HG03354 (cell line): ENCODE measurements around the gene GAGE12F.
"Not testable (repeated sequence)": the region's sequence is repeated elsewhere in the genome, so short reads cannot be mapped to it uniquely, and the experiment has no call there.

ENCODE experiments used
- ATAC-seq: cut with Tn5 transposase; IDR thresholded peaks from one replicate; pipeline ENCODE4 v1.9.1; 2021; ENCODE audit warnings: mild to moderate bottlenecking; ENCODE audit not compliant: unreplicated experiment, poor library complexity, severe bottlenecking

GAGE12F gene, protein sequence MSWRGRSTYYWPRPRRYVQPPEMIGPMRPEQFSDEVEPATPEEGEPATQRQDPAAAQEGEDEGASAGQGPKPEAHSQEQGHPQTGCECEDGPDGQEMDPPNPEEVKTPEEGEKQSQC

DNA sequence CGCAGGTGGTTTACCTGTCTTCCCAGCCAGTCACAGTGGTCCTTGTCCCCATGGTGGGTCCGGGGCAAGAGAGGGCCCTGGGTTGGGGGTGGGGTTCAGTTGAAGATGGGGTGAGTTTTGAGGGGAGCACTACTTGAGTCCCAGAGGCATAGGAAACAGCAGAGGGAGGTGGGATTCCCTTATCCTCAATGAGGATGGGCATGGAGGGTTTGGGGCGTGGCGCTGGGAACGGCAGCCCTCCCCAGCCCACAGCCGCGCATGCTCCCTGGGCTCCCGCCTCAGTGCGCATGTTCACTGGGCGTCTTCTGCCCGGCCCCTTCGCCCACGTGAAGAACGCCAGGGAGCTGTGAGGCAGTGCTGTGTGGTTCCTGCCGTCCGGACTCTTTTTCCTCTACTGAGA lies at the start of gene GAGE12F:
TSS of gene GAGE12F (plus strand) at position 301 of the 400 bp plus-strand sequence. CDS start 1,155 bp downstream, outside the sequence.
- ATAC-seq = not testable (repeated sequence)

DNA sequence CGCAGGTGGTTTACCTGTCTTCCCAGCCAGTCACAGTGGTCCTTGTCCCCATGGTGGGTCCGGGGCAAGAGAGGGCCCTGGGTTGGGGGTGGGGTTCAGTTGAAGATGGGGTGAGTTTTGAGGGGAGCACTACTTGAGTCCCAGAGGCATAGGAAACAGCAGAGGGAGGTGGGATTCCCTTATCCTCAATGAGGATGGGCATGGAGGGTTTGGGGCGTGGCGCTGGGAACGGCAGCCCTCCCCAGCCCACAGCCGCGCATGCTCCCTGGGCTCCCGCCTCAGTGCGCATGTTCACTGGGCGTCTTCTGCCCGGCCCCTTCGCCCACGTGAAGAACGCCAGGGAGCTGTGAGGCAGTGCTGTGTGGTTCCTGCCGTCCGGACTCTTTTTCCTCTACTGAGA lies 28.8 kb upstream of the GAGE12F start, which contains the start of gene GAGE12C:
TSS of gene GAGE12C (plus strand) at position 301 of the 400 bp plus-strand sequence. CDS start 1,155 bp downstream, outside the sequence.
- not testable (repeated sequence) for ATAC-seq

DNA sequence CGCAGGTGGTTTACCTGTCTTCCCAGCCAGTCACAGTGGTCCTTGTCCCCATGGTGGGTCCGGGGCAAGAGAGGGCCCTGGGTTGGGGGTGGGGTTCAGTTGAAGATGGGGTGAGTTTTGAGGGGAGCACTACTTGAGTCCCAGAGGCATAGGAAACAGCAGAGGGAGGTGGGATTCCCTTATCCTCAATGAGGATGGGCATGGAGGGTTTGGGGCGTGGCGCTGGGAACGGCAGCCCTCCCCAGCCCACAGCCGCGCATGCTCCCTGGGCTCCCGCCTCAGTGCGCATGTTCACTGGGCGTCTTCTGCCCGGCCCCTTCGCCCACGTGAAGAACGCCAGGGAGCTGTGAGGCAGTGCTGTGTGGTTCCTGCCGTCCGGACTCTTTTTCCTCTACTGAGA lies 19.2 kb upstream of the GAGE12F start, which contains the start of gene GAGE12D:
TSS of gene GAGE12D (plus strand) at position 301 of the 400 bp plus-strand sequence. CDS start 1,155 bp downstream, outside the sequence.
- ATAC-seq = not testable (repeated sequence)

DNA sequence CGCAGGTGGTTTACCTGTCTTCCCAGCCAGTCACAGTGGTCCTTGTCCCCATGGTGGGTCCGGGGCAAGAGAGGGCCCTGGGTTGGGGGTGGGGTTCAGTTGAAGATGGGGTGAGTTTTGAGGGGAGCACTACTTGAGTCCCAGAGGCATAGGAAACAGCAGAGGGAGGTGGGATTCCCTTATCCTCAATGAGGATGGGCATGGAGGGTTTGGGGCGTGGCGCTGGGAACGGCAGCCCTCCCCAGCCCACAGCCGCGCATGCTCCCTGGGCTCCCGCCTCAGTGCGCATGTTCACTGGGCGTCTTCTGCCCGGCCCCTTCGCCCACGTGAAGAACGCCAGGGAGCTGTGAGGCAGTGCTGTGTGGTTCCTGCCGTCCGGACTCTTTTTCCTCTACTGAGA lies 9.7 kb upstream of the GAGE12F start, which contains the start of gene GAGE12E:
TSS of gene GAGE12E (plus strand) at position 301 of the 400 bp plus-strand sequence. CDS start 1,155 bp downstream, outside the sequence.
- ATAC-seq = not testable (repeated sequence)

DNA sequence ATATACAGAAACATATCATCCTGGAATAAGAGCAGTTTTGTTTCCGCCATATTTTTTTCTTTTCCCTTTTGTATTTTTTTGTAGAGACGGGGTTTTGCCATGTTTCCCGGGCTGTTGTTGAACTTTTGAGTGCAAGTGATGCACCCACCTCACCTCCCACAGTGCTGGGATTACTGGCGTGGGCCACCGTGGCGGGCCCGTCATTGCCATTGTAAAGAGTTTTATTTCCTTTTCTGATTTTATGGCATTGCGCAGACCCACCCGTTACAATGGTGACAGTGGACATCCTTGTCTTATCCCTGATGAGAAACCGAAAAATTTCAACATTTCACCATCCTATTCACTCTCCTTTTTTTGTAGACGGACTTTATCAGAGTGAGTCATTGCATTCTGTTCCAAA lies 8.1 kb downstream of the GAGE12F start:
- not testable (repeated sequence) for ATAC-seq

DNA sequence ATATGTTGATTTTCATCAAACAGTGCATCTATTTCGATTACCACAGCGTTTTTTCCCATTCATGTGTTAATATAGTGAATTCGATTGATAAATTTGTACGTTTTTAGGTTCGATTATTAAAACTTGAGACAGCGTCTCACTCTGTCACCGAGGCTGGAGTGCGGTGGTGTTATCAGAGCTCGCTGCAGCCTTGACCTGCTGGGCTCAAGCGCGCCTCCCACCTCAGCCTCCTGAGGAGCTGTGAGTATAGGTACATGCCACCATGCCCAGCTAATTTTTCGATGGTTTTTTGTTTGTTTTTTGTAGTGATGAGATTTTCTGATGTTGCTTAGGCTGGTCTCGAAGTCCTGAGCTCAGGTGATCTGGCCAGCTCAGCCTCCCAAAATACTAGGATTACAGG lies 8.5 kb downstream of the GAGE12F start:
- not testable (repeated sequence) for ATAC-seq

DNA sequence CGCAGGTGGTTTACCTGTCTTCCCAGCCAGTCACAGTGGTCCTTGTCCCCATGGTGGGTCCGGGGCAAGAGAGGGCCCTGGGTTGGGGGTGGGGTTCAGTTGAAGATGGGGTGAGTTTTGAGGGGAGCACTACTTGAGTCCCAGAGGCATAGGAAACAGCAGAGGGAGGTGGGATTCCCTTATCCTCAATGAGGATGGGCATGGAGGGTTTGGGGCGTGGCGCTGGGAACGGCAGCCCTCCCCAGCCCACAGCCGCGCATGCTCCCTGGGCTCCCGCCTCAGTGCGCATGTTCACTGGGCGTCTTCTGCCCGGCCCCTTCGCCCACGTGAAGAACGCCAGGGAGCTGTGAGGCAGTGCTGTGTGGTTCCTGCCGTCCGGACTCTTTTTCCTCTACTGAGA lies 9.5 kb downstream of the GAGE12F start, which contains the start of gene GAGE12G:
TSS of gene GAGE12G (plus strand) at position 301 of the 400 bp plus-strand sequence. CDS start 1,155 bp downstream, outside the sequence.
- not testable (repeated sequence) for ATAC-seq

DNA sequence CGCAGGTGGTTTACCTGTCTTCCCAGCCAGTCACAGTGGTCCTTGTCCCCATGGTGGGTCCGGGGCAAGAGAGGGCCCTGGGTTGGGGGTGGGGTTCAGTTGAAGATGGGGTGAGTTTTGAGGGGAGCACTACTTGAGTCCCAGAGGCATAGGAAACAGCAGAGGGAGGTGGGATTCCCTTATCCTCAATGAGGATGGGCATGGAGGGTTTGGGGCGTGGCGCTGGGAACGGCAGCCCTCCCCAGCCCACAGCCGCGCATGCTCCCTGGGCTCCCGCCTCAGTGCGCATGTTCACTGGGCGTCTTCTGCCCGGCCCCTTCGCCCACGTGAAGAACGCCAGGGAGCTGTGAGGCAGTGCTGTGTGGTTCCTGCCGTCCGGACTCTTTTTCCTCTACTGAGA lies 19.0 kb downstream of the GAGE12F start, which contains the start of gene GAGE12H:
TSS of gene GAGE12H (plus strand) at position 301 of the 400 bp plus-strand sequence. CDS start 1,155 bp downstream, outside the sequence.
- not testable (repeated sequence) for ATAC-seq

DNA sequence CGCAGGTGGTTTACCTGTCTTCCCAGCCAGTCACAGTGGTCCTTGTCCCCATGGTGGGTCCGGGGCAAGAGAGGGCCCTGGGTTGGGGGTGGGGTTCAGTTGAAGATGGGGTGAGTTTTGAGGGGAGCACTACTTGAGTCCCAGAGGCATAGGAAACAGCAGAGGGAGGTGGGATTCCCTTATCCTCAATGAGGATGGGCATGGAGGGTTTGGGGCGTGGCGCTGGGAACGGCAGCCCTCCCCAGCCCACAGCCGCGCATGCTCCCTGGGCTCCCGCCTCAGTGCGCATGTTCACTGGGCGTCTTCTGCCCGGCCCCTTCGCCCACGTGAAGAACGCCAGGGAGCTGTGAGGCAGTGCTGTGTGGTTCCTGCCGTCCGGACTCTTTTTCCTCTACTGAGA lies 28.6 kb downstream of the GAGE12F start, which contains the start of gene GAGE2A:
TSS of gene GAGE2A (plus strand) at position 301 of the 400 bp plus-strand sequence. CDS start 1,155 bp downstream, outside the sequence.
- ATAC-seq = not testable (repeated sequence)

DNA sequence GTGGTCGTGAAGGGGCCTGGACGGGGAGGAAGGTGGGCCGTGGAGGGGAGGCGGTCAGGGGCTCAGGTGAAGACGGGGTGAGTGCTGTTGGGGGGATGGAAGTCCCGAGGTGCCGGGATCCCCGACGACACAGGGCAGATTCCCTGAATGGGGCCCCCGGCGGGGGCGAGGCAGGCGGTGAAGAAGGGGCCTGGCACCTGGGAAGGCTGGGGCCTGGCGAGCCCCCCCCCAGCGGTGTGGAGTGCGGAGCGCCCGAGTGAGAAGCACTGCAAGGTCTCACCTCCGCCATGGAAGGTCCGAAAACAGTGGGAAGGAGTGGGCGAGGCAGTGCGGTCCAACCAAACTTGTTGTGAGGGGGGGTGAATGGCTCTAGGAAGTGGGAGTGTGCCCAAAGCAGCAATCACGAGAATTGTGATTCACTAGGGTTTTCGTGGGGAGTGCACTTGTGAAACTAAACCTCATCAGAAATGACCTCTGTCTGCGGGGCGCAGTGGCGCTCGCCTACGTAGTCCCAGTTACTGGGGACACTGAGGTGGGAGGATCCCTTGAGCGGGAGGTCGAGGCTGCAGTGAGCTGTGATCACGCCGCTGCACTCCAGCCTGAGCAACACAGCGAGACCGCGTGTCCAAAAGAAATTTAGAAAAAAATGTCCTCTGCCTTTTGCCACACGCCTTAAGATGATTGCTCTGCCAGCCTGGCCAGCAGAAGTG lies 29.3 kb downstream of the GAGE12F start:
- not testable (repeated sequence) for ATAC-seq

DNA sequence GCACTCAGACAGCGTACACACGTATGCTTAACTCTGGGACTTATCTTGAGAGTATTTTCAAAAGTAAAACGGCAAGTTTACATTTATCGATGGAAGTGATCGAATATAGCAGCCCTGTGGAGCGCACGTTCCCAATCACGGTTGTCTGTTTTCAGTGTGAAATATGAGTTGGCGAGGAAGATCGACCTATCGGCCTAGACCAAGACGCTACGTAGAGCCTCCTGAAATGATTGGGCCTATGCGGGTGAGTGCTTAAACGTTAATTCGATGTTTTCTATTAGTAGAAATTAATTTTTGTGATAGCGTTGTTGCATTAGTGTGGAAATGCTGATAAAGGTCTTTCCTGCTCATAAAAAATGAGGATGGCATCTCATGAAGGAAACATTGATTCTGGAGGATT lies 29.8 kb downstream of the GAGE12F start:
- not testable (repeated sequence) for ATAC-seq

DNA sequence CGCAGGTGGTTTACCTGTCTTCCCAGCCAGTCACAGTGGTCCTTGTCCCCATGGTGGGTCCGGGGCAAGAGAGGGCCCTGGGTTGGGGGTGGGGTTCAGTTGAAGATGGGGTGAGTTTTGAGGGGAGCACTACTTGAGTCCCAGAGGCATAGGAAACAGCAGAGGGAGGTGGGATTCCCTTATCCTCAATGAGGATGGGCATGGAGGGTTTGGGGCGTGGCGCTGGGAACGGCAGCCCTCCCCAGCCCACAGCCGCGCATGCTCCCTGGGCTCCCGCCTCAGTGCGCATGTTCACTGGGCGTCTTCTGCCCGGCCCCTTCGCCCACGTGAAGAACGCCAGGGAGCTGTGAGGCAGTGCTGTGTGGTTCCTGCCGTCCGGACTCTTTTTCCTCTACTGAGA lies 38.1 kb downstream of the GAGE12F start, which contains the start of gene GAGE1:
TSS of gene GAGE1 (plus strand) at position 301 of the 400 bp plus-strand sequence. CDS start 1,155 bp downstream, outside the sequence.
- ATAC-seq = not testable (repeated sequence)

DNA sequence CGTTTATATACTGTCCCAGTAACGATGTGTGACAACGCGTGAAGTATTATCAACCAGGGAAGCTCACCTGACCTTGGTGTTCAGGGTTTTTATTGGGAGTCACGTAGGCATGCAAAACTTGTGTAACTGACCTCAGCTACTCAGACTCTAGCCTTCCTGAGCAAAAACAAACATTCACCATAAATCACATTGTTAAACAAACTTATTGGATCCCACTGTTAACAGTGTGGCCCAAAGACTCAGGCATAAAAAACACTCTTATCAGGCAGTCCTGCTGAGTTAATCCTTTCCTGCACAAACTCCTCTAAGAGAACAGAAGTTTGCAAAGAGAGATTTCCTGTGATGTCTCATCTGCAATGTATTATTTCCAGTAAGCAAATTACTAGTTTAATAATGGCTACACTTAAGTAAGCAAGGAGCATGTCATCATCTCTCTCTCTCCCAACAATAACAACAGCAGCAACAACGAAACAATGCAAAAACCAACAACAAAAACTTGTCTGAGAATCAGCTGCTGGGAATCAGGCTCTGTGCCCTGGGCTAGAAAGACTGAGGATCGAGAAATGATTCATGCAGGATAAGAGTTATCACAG lies 50.2 kb downstream of the GAGE12F start:
- ATAC-seq = no peak
